ENCODE measurements around the gene LPP.

Gene LPP

GRCh38 chr3:188558343-188559071, 404.6 kb downstream of the LPP start:
- Histone ChIP-seq H3K4me2 (ENCODE audit: insufficient read depth, low read length) (no peak overlapping the region), H3K27ac (ENCODE audit: low read length) (no peak overlapping the region)
- TF ChIP-seq CTCF (IDR thresholded peaks at IDR 0.05; ENCODE audit: borderline replicate concordance, extremely low read depth, low read length, poor library complexity, severe bottlenecking): no peak

GRCh38 chr3:188559072-188559429, 405.1 kb downstream of the LPP start:
- no peaks in the 10 kb centered on the region for H3K79me2 ChIP-seq (ENCODE audit: insufficient read depth, low read length)
- H4K20me1 ChIP-seq (ENCODE audit: insufficient read depth, low read length): no peaks in the 10 kb centered on the region
- H3K27ac ChIP-seq (ENCODE audit: low read length): no peak overlapping the region
- H2AFZ ChIP-seq (ENCODE audit: low read depth, low read length): no peak overlapping the region
- H3K4me1 ChIP-seq (ENCODE audit: insufficient read depth, low read length): no peaks in the 10 kb centered on the region
- H3K9me3 ChIP-seq (ENCODE audit: insufficient read depth, low read length, severe bottlenecking): no peaks in the 10 kb centered on the region
- DNase-seq (no peak), ATAC-seq (ENCODE audit: insufficient read depth, low read depth) (no peak)
- no peak overlapping the region for H3K4me2 ChIP-seq (ENCODE audit: insufficient read depth, low read length)
- TF ChIP-seq EZH2 (IDR thresholded peaks at IDR 0.05; ENCODE audit: borderline replicate concordance, low read depth, low read length, severe bottlenecking) (no peak), CTCF (IDR thresholded peaks at IDR 0.05; ENCODE audit: borderline replicate concordance, extremely low read depth, low read length, poor library complexity, severe bottlenecking) (no peak)
- no peak overlapping the region for H3K4me3 ChIP-seq (ENCODE audit: low read depth in 1 of 2, low read length in 2 of 2)
- H3K27me3 ChIP-seq (ENCODE audit: insufficient read depth, low read length, poor library complexity): no peaks in the 10 kb centered on the region
- H3K36me3 ChIP-seq (ENCODE audit: insufficient read depth, low read length): no peaks in the 10 kb centered on the region
- no peak overlapping the region for H3K9ac ChIP-seq (ENCODE audit: low read depth, low read length)

More at GRCh38 chr3:188558343-188559071, 404.6 kb downstream of the LPP start:
- 0 out of 2 replicates have a peak, but pooled peaks cover under 1% of the 10 kb centered on the region for H3K4me1 ChIP-seq (ENCODE audit: insufficient read depth, low read length)
- no peaks in the 10 kb centered on the region for H3K9me3 ChIP-seq (ENCODE audit: insufficient read depth, low read length, severe bottlenecking)
- H3K9ac ChIP-seq (ENCODE audit: low read depth, low read length): no peak overlapping the region
- no peaks in the 10 kb centered on the region for H3K79me2 ChIP-seq (ENCODE audit: insufficient read depth, low read length)
- H3K27me3 ChIP-seq (ENCODE audit: insufficient read depth, low read length, poor library complexity): no peaks in the 10 kb centered on the region
- H3K36me3 ChIP-seq (ENCODE audit: insufficient read depth, low read length): no peaks in the 10 kb centered on the region
- no peak for DNase-seq
- ATAC-seq (ENCODE audit: insufficient read depth, low read depth): no peak
- no peak overlapping the region for H3K4me3 ChIP-seq (ENCODE audit: low read depth in 1 of 2, low read length in 2 of 2)
- H4K20me1 ChIP-seq (ENCODE audit: insufficient read depth, low read length): no peaks in the 10 kb centered on the region
- H2AFZ ChIP-seq (ENCODE audit: low read depth, low read length): no peak overlapping the region

- Histone ChIP-seq H3K36me3 (ENCODE audit: insufficient read depth, low read length) (no peaks in the 10 kb centered on the region), H4K20me1 (ENCODE audit: insufficient read depth, low read length) (no peaks in the 10 kb centered on the region), H3K27me3 (ENCODE audit: insufficient read depth, low read length, poor library complexity) (no peaks in the 10 kb centered on the region), H3K27ac (ENCODE audit: low read length) (no peak overlapping the region), H3K9me3 (ENCODE audit: insufficient read depth, low read length, severe bottlenecking) (no peaks in the 10 kb centered on the region), H3K79me2 (ENCODE audit: insufficient read depth, low read length) (no peaks in the 10 kb centered on the region), H3K4me3 (ENCODE audit: low read depth in 1 of 2, low read length in 2 of 2) (no peak overlapping the region), H2AFZ (ENCODE audit: low read depth, low read length) (no peak overlapping the region), H3K4me1 (ENCODE audit: insufficient read depth, low read length) (no peaks in the 10 kb centered on the region), H3K4me2 (ENCODE audit: insufficient read depth, low read length) (no peak overlapping the region), H3K9ac (ENCODE audit: low read depth, low read length) (no peak overlapping the region)
- ATAC-seq (ENCODE audit: insufficient read depth, low read depth) (no peak), DNase-seq (no peak)
- TF ChIP-seq CTCF (IDR thresholded peaks at IDR 0.05; ENCODE audit: borderline replicate concordance, extremely low read depth, low read length, poor library complexity, severe bottlenecking) (no peak), EZH2 (IDR thresholded peaks at IDR 0.05; ENCODE audit: borderline replicate concordance, low read depth, low read length, severe bottlenecking) (no peak)
Observed at GRCh38 chr3:188559856-188560255, 405.9 kb downstream of the LPP start.

Data from DND-41 (cell line).